SK-N-SH treated with all-trans-retinoic acid at 6 μM for 48 hours (cell line): ENCODE measurements around the gene KLHL3.

Source experiments
- ATAC-seq: fragments of 200-7000 bp; cut with Tn5 transposase; 3 replicates; pipeline ENCODE4 v1.9.1; 2020; ENCODE audit warnings: mild to moderate bottlenecking, moderate library complexity
- ARNTL ChIP-seq: fragments of 450-650 bp; formaldehyde crosslinking; IDR thresholded peaks from 2 replicates; pipeline ENCODE4 v1.5.0; 2020; ENCODE audit warnings: low read depth, mild to moderate bottlenecking, moderate library complexity, borderline replicate concordance
- BACH2 ChIP-seq: fragments of 250-450 bp; sonication (Bioruptor Pico); IDR thresholded peaks from 2 replicates; pipeline ENCODE4 v1.9.0; 2021; ENCODE audit warnings: mild to moderate bottlenecking, borderline replicate concordance
- CSDC2 ChIP-seq: fragments of 250-450 bp; sonication (Bioruptor Pico); IDR thresholded peaks from 2 replicates; pipeline ENCODE4 v1.5.0; 2020; ENCODE audit warnings: mild to moderate bottlenecking, moderate library complexity
- CSRNP3 ChIP-seq: fragments of 250-450 bp; sonication (Bioruptor Pico); IDR thresholded peaks from 2 replicates; pipeline ENCODE4 v1.5.1; 2021; ENCODE audit warnings: mild to moderate bottlenecking, moderate library complexity
- ESRRG ChIP-seq: fragments of 250-450 bp; sonication (Bioruptor Pico); IDR thresholded peaks from 2 replicates; pipeline ENCODE4 v1.6.1; 2021; ENCODE audit warnings: mild to moderate bottlenecking
- GLIS3 ChIP-seq: fragments of 250-450 bp; sonication (Bioruptor Pico); IDR thresholded peaks from 2 replicates; pipeline ENCODE4 v1.5.0; 2020; ENCODE audit warnings: mild to moderate bottlenecking, moderate library complexity
- ISL1 ChIP-seq: fragments of 250-450 bp; sonication (Bioruptor Pico); IDR thresholded peaks from 2 replicates; pipeline ENCODE4 v2.1.2; 2022; ENCODE audit warnings: mild to moderate bottlenecking, moderate library complexity
- OSR1 ChIP-seq: fragments of 250-450 bp; sonication (Bioruptor Pico); IDR thresholded peaks from 2 replicates; pipeline ENCODE4 v1.8.0; 2022; ENCODE audit warnings: moderate library complexity, mild to moderate bottlenecking, inconsistent platforms
- POU6F1 ChIP-seq: fragments of 250-450 bp; sonication (Bioruptor Pico); IDR thresholded peaks from 2 replicates; pipeline ENCODE4 v1.8.0; 2021; ENCODE audit warnings: low read depth, mild to moderate bottlenecking, moderate library complexity, borderline replicate concordance
- PPARA ChIP-seq: fragments of 250-450 bp; sonication (Bioruptor Pico); IDR thresholded peaks from 2 replicates; pipeline ENCODE4 v1.5.0; 2020; ENCODE audit warnings: mild to moderate bottlenecking, borderline replicate concordance
- RARB ChIP-seq: fragments of 250-450 bp; sonication (Bioruptor Pico); IDR thresholded peaks from 2 replicates; pipeline ENCODE4 v1.8.0; 2021; ENCODE audit warnings: mild to moderate bottlenecking, moderate library complexity
- SNAI2 ChIP-seq: fragments of 250-450 bp; sonication (Bioruptor Pico); IDR thresholded peaks from 2 replicates; pipeline ENCODE4 v1.5.0; 2020; ENCODE audit warnings: mild to moderate bottlenecking, moderate library complexity
- TCF4 ChIP-seq: fragments of 250-450 bp; sonication (Bioruptor Pico); IDR thresholded peaks from 2 replicates; pipeline ENCODE4 v1.8.0; 2021; ENCODE audit warnings: mild to moderate bottlenecking, moderate library complexity, borderline replicate concordance
- TOX ChIP-seq: fragments of 250-450 bp; sonication (Bioruptor Pico); IDR thresholded peaks from 2 replicates; pipeline ENCODE4 v1.8.0; 2021; ENCODE audit warnings: mild to moderate bottlenecking, moderate library complexity, borderline replicate concordance
- ZC3H10 ChIP-seq: fragments of 250-450 bp; sonication (Bioruptor Pico); IDR thresholded peaks from 2 replicates; pipeline ENCODE4 v1.5.1; 2021; ENCODE audit warnings: mild to moderate bottlenecking, moderate library complexity
- ZFP3 ChIP-seq: fragments of 250-450 bp; sonication (Bioruptor Pico); IDR thresholded peaks from 2 replicates; pipeline ENCODE4 v1.5.0; 2020; ENCODE audit warnings: mild to moderate bottlenecking, moderate library complexity
- ZNF565 ChIP-seq: fragments of 450-650 bp; formaldehyde crosslinking; conservative IDR thresholded peaks from 2 replicates; pipeline ENCODE4 v1.5.0; 2020; ENCODE audit warnings: low read depth, mild to moderate bottlenecking, moderate library complexity
- ZNF8 ChIP-seq: fragments of 450-650 bp; formaldehyde crosslinking; IDR thresholded peaks from 2 replicates; pipeline ENCODE4 v1.5.0; 2020; ENCODE audit warnings: mild to moderate bottlenecking, moderate library complexity
- TF ChIP-seq, protein P1 (sequence below): fragments of 250-450 bp; sonication (Bioruptor Pico); IDR thresholded peaks from 2 replicates; pipeline ENCODE4 v1.5.1; 2020; ENCODE audit warnings: low read depth, mild to moderate bottlenecking, moderate library complexity
- TF ChIP-seq, protein P2 (sequence below): fragments of 250-450 bp; sonication (Bioruptor Pico); IDR thresholded peaks from 2 replicates; pipeline ENCODE4 v1.8.0; 2020; ENCODE audit warnings: mild to moderate bottlenecking, moderate library complexity, borderline replicate concordance
- TF ChIP-seq, protein P3 (sequence below): fragments of 250-450 bp; sonication (Bioruptor Pico); IDR thresholded peaks from 2 replicates; pipeline ENCODE4 v1.5.0; 2020; ENCODE audit warnings: mild to moderate bottlenecking, moderate library complexity

Gene KLHL3

DNA sequence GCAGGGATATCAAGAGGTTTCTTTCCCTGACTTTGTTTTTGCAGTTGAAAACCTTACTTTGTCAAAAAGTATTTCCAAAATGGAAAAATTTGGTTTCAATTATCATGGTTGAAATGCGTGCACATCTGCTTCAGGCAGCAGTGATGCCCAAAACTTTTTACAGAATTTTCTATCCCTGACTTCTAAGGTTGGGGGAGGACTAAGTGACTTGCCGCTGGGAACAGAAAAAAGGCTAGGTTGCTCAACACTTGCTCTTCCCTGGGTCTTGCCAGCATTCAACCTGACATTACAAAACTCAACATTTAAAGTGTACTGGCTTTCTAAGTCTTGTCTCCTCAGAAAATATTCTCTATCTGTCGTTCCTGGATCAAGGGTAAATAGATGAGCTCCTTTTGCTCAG lies 4.7 kb downstream of the KLHL3 start:
- ATAC-seq, result no peak
- TF ChIP-seq RARB, result no peak
- TF ChIP-seq, protein P1, sequence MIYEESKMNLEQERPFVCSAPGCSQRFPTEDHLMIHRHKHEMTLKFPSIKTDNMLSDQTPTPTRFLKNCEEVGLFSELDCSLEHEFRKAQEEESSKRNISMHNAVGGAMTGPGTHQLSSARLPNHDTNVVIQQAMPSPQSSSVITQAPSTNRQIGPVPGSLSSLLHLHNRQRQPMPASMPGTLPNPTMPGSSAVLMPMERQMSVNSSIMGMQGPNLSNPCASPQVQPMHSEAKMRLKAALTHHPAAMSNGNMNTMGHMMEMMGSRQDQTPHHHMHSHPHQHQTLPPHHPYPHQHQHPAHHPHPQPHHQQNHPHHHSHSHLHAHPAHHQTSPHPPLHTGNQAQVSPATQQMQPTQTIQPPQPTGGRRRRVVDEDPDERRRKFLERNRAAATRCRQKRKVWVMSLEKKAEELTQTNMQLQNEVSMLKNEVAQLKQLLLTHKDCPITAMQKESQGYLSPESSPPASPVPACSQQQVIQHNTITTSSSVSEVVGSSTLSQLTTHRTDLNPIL, result no peak
- TF ChIP-seq TOX (CRISPR knock-in tag), result no peak
- TF ChIP-seq, protein P2, sequence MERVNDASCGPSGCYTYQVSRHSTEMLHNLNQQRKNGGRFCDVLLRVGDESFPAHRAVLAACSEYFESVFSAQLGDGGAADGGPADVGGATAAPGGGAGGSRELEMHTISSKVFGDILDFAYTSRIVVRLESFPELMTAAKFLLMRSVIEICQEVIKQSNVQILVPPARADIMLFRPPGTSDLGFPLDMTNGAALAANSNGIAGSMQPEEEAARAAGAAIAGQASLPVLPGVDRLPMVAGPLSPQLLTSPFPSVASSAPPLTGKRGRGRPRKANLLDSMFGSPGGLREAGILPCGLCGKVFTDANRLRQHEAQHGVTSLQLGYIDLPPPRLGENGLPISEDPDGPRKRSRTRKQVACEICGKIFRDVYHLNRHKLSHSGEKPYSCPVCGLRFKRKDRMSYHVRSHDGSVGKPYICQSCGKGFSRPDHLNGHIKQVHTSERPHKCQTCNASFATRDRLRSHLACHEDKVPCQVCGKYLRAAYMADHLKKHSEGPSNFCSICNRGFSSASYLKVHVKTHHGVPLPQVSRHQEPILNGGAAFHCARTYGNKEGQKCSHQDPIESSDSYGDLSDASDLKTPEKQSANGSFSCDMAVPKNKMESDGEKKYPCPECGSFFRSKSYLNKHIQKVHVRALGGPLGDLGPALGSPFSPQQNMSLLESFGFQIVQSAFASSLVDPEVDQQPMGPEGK (CRISPR knock-in tag), result no peak
- no peak for TF ChIP-seq ZC3H10 (CRISPR knock-in tag)
- TF ChIP-seq ZNF565 (CRISPR knock-in tag), result no peak
- TF ChIP-seq ZNF8 (CRISPR knock-in tag), result no peak
- no peak for TF ChIP-seq BACH2 (CRISPR knock-in tag)
- TF ChIP-seq ISL1 (CRISPR knock-in tag), result no peak
- TF ChIP-seq CSRNP3 (CRISPR knock-in tag), result no peak
- TF ChIP-seq OSR1 (CRISPR knock-in tag), result no peak
- TF ChIP-seq, protein P3, sequence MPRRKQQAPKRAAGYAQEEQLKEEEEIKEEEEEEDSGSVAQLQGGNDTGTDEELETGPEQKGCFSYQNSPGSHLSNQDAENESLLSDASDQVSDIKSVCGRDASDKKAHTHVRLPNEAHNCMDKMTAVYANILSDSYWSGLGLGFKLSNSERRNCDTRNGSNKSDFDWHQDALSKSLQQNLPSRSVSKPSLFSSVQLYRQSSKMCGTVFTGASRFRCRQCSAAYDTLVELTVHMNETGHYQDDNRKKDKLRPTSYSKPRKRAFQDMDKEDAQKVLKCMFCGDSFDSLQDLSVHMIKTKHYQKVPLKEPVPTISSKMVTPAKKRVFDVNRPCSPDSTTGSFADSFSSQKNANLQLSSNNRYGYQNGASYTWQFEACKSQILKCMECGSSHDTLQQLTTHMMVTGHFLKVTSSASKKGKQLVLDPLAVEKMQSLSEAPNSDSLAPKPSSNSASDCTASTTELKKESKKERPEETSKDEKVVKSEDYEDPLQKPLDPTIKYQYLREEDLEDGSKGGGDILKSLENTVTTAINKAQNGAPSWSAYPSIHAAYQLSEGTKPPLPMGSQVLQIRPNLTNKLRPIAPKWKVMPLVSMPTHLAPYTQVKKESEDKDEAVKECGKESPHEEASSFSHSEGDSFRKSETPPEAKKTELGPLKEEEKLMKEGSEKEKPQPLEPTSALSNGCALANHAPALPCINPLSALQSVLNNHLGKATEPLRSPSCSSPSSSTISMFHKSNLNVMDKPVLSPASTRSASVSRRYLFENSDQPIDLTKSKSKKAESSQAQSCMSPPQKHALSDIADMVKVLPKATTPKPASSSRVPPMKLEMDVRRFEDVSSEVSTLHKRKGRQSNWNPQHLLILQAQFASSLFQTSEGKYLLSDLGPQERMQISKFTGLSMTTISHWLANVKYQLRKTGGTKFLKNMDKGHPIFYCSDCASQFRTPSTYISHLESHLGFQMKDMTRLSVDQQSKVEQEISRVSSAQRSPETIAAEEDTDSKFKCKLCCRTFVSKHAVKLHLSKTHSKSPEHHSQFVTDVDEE (CRISPR knock-in tag), result no peak
- TF ChIP-seq TCF4 (CRISPR knock-in tag), result no peak

- no peak; the same call in 2 of the 3 replicates for ATAC-seq
- TF ChIP-seq ZNF8 (CRISPR knock-in tag), result no peak
- no peak for TF ChIP-seq OSR1 (CRISPR knock-in tag)
- TF ChIP-seq PPARA (CRISPR knock-in tag), result no peak
- no peak for TF ChIP-seq ESRRG (CRISPR knock-in tag)
These were observed 5.6 kb downstream of the KLHL3 start for GRCh38 chr5:137730336-137730735.

GRCh38 chr5:137728048-137728447 lies 7.8 kb downstream of the KLHL3 start:
- no peak for ATAC-seq
- TF ChIP-seq ARNTL (no peak), GLIS3 (CRISPR knock-in tag) (no peak), OSR1 (CRISPR knock-in tag) (no peak), ISL1 (CRISPR knock-in tag) (no peak), TOX (CRISPR knock-in tag) (no peak), ESRRG (CRISPR knock-in tag) (no peak), ZC3H10 (CRISPR knock-in tag) (no peak), ZNF565 (CRISPR knock-in tag) (no peak), TCF4 (CRISPR knock-in tag) (no peak), SNAI2 (CRISPR knock-in tag) (no peak), PPARA (CRISPR knock-in tag) (no peak), ZNF8 (CRISPR knock-in tag) (no peak), ZFP3 (CRISPR knock-in tag) (no peak), POU6F1 (no peak), CSDC2 (CRISPR knock-in tag) (no peak)
- TF ChIP-seq, protein P2 (CRISPR knock-in tag), result no peak
- TF ChIP-seq, protein P3 (CRISPR knock-in tag), result no peak
- TF ChIP-seq, protein P1, result no peak
